Measurements from ENCODE around the gene PIK3C2B. TPM values are rescaled to one million over a fixed set of nuclear protein-coding genes. Genes with fewer than 3 reads are reported as not detected.

Gene PIK3C2B
- total and polyA plus RNA-seq, 12 donors, result 4.4 to 31.9 (median 21.1) TPM

DNA sequence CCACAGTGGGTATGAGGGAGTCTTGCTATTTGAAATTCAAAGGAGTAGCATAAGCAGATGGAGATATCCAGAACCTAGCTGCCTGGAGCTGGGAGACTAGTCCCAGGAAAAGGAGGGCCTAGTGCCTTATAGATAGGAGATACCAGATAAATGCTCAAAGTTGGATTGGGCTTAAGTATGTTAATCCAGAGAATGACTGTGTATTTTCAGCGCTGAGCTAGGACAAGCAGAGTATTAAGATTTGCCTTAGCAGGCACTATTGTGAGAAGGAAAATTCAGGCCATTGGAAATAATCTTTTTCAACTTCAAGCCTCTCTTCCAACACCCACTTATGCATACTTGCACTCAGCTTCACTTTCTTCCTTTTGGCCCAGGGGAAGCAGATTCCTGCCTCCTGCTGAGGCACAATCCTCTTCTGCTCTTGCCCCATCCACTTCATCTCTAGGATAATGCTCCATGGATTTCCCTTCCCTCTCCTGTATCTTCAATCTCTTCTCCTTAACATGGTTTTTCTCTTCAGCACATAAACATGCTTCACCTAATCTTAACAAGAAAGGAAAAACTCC is 21.1 kb downstream of the PIK3C2B start:
- peaks cover 0 to 11% (median 0%) of the 10 kb centered on the region in 9 donors for H3K36me3 ChIP-seq
- intact Hi-C loops (cut with DNase I), result no loop called here
- no peaks in the 10 kb centered on the region for H3K27me3 ChIP-seq
- ATAC-seq (no peak), DNase-seq (no peak)
- H3K4me3 ChIP-seq, result no peak overlapping the region
- H3K9me3 ChIP-seq, result no peaks in the 10 kb centered on the region
- H3K27ac ChIP-seq, result peak overlapping the region in 1 of 10 donors; percentile 34
- peaks cover 19 to 80% (median 55%) of the 10 kb centered on the region in 9 donors for H3K4me1 ChIP-seq
- TF ChIP-seq, protein P1, sequence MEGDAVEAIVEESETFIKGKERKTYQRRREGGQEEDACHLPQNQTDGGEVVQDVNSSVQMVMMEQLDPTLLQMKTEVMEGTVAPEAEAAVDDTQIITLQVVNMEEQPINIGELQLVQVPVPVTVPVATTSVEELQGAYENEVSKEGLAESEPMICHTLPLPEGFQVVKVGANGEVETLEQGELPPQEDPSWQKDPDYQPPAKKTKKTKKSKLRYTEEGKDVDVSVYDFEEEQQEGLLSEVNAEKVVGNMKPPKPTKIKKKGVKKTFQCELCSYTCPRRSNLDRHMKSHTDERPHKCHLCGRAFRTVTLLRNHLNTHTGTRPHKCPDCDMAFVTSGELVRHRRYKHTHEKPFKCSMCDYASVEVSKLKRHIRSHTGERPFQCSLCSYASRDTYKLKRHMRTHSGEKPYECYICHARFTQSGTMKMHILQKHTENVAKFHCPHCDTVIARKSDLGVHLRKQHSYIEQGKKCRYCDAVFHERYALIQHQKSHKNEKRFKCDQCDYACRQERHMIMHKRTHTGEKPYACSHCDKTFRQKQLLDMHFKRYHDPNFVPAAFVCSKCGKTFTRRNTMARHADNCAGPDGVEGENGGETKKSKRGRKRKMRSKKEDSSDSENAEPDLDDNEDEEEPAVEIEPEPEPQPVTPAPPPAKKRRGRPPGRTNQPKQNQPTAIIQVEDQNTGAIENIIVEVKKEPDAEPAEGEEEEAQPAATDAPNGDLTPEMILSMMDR (IDR thresholded peaks at IDR 0.05), result no peak
- WGBS, 2 donors, result 75 to 83% methylated on average over 1 of the region's 1 CpG

GRCh38 chr1:204472660-204473059 is 21.9 kb downstream of the PIK3C2B start:
- intact Hi-C loops (cut with DNase I), result no loop called here
- TF ChIP-seq, protein P1 (IDR thresholded peaks at IDR 0.05), result no peak

DNA sequence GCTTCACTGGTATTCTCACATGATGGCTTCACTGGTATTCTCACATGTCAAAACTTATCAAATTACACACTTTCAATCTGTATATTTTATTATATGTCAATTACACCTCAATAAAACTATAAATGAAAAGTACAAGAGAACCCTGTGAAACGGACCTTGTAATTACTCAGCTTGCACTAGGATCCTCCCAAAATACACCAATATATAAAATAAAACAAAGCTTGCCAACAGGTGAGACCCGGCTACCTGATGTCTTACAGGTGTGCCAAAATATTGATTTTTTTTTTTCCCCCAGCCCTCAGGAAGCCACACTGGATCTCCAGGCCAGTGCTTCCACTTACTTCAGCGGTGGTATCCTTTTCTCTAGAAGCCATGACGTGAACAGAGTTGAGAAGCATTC is 22.9 kb downstream of the PIK3C2B start:
- TF ChIP-seq, protein P1 (IDR thresholded peaks at IDR 0.05), result no peak
- intact Hi-C loops (cut with DNase I), result no loop called here
- DNase-seq, result no peak
- H3K36me3 ChIP-seq, result peaks cover 0 to 19% (median 0%) of the 10 kb centered on the region in 9 donors
- no peak overlapping the region for H3K27ac ChIP-seq
- no peaks in the 10 kb centered on the region for H3K9me3 ChIP-seq
- peaks cover 11 to 80% (median 48%) of the 10 kb centered on the region in 9 donors for H3K4me1 ChIP-seq
- no peak for ATAC-seq
- H3K27me3 ChIP-seq, result no peaks in the 10 kb centered on the region
- no peak overlapping the region for H3K4me3 ChIP-seq
- WGBS, 2 donors, result 94 to 96% methylated on average over 4 of the region's 4 CpGs

More at GRCh38 chr1:204472660-204473059, 21.9 kb downstream of the PIK3C2B start:
- no peak for ATAC-seq
- Histone ChIP-seq H3K36me3 (peaks cover 0 to 19% (median 0%) of the 10 kb centered on the region in 9 donors), H3K27ac (no peak overlapping the region), H3K4me1 (peaks cover 13 to 80% (median 48%) of the 10 kb centered on the region in 9 donors), H3K4me3 (no peak overlapping the region), H3K9me3 (no peaks in the 10 kb centered on the region), H3K27me3 (no peaks in the 10 kb centered on the region)
- 98 to 100% methylated on average over 2 of the region's 2 CpGs for WGBS, 2 donors
- no peak for DNase-seq

GRCh38 chr1:204469304-204469703 is 25.3 kb downstream of the PIK3C2B start:
- Histone ChIP-seq H3K36me3 (peaks cover 0 to 19% (median 2%) of the 10 kb centered on the region in 9 donors), H3K27me3 (no peaks in the 10 kb centered on the region), H3K4me3 (peak overlapping the region in 1 of 10 donors; percentile 20), H3K4me1 (peaks cover 30 to 80% (median 54%) of the 10 kb centered on the region in 9 donors), H3K9me3 (no peaks in the 10 kb centered on the region), H3K27ac (peak overlapping the region in 9 of 10 donors; percentile 15 to 98 (median 64))
- TF ChIP-seq, protein P1 (IDR thresholded peaks at IDR 0.05), result no peak
- ATAC-seq (peak in 5 of 8 donors; percentile 19 to 34 (median 31)), DNase-seq (peak; percentile 64 to 71)
- intact Hi-C loops (cut with DNase I), result no loop called here
- WGBS, 2 donors, result 50 to 61% methylated on average over 10 of the region's 10 CpGs
